Spleen (tissue), 11 donors: ENCODE results near the gene SLC38A5. TPM values are rescaled to one million over a fixed set of nuclear protein-coding genes. Genes with fewer than 3 reads are reported as not detected.
A peak's percentile ranks its signal among the peaks of the same experiment; 100 is the strongest.

Experiments
- DNase-seq: peaks from one replicate; pipeline ENCODE4 v3.0.0-alpha.2; 2020
- H3K27ac ChIP-seq, 8 donors: fragments of 200-600 bp; sonication (generic) in 7 of 8; 1 replicate in 4 of 8; 2 replicates in 4 of 8; pipeline versions ENCODE4 v1.5.0 to v1.8.0; 2016 to 2021; ENCODE audit warnings: inconsistent platforms in 4 of 8, mild to moderate bottlenecking in 4 of 8, moderate library complexity in 1 of 8
- H3K27me3 ChIP-seq, 7 donors: fragments of 200-600 bp; sonication (generic) in 6 of 7; replicated peaks in 1 of 7; 1 replicate in 4 of 7; 2 replicates in 3 of 7; pipeline versions ENCODE4 v1.5.0 to v1.8.0; 2016 to 2021; ENCODE audit warnings: inconsistent platforms in 3 of 7, mild to moderate bottlenecking in 1 of 7
- H3K36me3 ChIP-seq, 6 donors: fragments of 200-600 bp; sonication (generic) in 5 of 6; 1 replicate in 4 of 6; 2 replicates in 2 of 6; pipeline versions ENCODE4 v1.5.0 to v1.8.0; 2016 to 2021; ENCODE audit warnings: inconsistent platforms in 2 of 6
- H3K4me1 ChIP-seq, 6 donors: fragments of 200-600 bp; sonication (generic) in 5 of 6; 1 replicate in 3 of 6; 2 replicates in 3 of 6; pipeline versions ENCODE4 v1.5.0 to v1.8.0; 2016 to 2021; ENCODE audit warnings: inconsistent platforms in 3 of 6
- H3K4me3 ChIP-seq, 8 donors: fragments of 200-600 bp; sonication (generic) in 7 of 8; 1 replicate in 4 of 8; 2 replicates in 4 of 8; pipeline versions ENCODE4 v1.5.0 to v1.8.0; 2016 to 2021; ENCODE audit warnings: inconsistent platforms in 4 of 8, mild to moderate bottlenecking in 4 of 8, moderate library complexity in 2 of 8
- H3K9me3 ChIP-seq, 8 donors: fragments of 200-600 bp; sonication (generic) in 7 of 8; 1 replicate in 4 of 8; 2 replicates in 4 of 8; pipeline versions ENCODE4 v1.5.0 to v1.8.0; 2016 to 2021; ENCODE audit warnings: inconsistent platforms in 4 of 8
- CTCF ChIP-seq, 11 experiments: fragments of 200-600 bp in 7 of 11; fragments of 450-650 bp in 4 of 11; sonication (generic) in 4 of 11; IDR thresholded peaks in 8 of 11; conservative IDR thresholded peaks in 3 of 11; 1 replicate in 7 of 11; 2 replicates in 4 of 11; pipeline versions ENCODE4 v1.4.0 to v1.8.0; 2016 to 2021; ENCODE audit warnings: antibody characterized with exemption in 11 of 11, inconsistent platforms in 4 of 11, mild to moderate bottlenecking in 1 of 11
- POLR2A ChIP-seq, 3 donors: fragments of 450-650 bp; IDR thresholded peaks; one replicate each; pipeline ENCODE4 v1.5.1; 2017; ENCODE audit warnings: antibody characterized with exemption in 3 of 3, mild to moderate bottlenecking in 1 of 3
- POLR2AphosphoS5 ChIP-seq, 3 donors: sonication (generic); formaldehyde crosslinking; IDR thresholded peaks; one replicate each; pipeline ENCODE4 v1.5.1; 2017; ENCODE audit warnings: antibody characterized with exemption in 3 of 3
- WGBS, 5 donors: extraction: QIAGEN DNeasy Blood & Tissue Kit in 3 of 5; methylation state at CpG; one replicate each; pipeline versions ENCODE4 v1.1.5 to v1.1.7; 2013 to 2018; 5-methylcytosine and 5-hydroxymethylcytosine counted together
- intact Hi-C: fragments of 100-400 bp; cut with DNase I; formaldehyde crosslinking; loops from one replicate; pipeline ENCODE4 v1.15.0; 2023; ENCODE audit warnings: low total_unique reads
- polyA plus RNA-seq, 3 donors: library from polyadenylated mRNA; stranded (reverse); fragments of 200-250 nt; gene quantifications; one replicate each; pipeline ENCODE4 v1.2.1, GENCODE V29; 2013
- total RNA-seq, 7 donors: library from RNA; depleted of rRNA in 3 of 7; stranded (reverse); fragments of >200 nt in 3 of 7; fragmentation: NEBNext Ultra II Directional in 4 of 7; extraction: Animal tissue kit (Norgen Biotek cat#: 25700) in 4 of 7; gene quantifications; one replicate each; pipeline versions ENCODE4 v1.1.0 to v1.2.1, GENCODE V29; 2016 to 2021
- donor health status: healthy with polysubstance abuse.
- donor health status: DM: no; HTN: no; CAD: no; lungs with moderate emphysema.
- donor health status: DM: no; HTN: no; CAD: no.
- donor health status: Bipolar disorder and iron deficiency.
- donor health status: healthy.
- donor health status: DM: no; HTN: no; CAD: no.
- donor health status: DM: yes; HTN: yes; CAD: no.

The SLC38A5 gene
- total and polyA plus RNA-seq, 10 donors = 11.3 to 57.4 (median 22.3) TPM

- Histone ChIP-seq H3K36me3 (peaks cover 0 to 39% (median 1%) of the 10 kb centered on the region in 6 donors), H3K27me3 (no peaks in the 10 kb centered on the region), H3K4me1 (peaks cover 0 to 18% (median 8%) of the 10 kb centered on the region in 6 donors), H3K9me3 (no peaks in the 10 kb centered on the region), H3K27ac (no peak overlapping the region), H3K4me3 (no peak overlapping the region)
- WGBS, 5 donors = 86 to 98% (median 96%) methylated on average over 7 to 20 of the region's 20 CpGs
- intact Hi-C loops = no loop called here
- DNase-seq = peak; percentile 67
- TF ChIP-seq CTCF (IDR thresholded peaks at IDR 0.05 in 8 of 11, conservative IDR thresholded peaks at IDR 0.05 in 3 of 11) = no peak
- TF ChIP-seq POLR2AphosphoS5 (IDR thresholded peaks at IDR 0.05) = no peak
Measured at GRCh38 chrX:48512371-48512935, 42.4 kb upstream of the SLC38A5 start.

- Histone ChIP-seq H3K27me3 (no peaks in the 10 kb centered on the region), H3K27ac (no peak overlapping the region)
Measured at GRCh38 chrX:48511560-48511959, 41.5 kb upstream of the SLC38A5 start.

GRCh38 chrX:48509619-48510018 lies 39.6 kb upstream of the SLC38A5 start:
- H3K9me3 ChIP-seq = no peaks in the 10 kb centered on the region
- peaks cover 0 to 13% (median 0%) of the 10 kb centered on the region in 6 donors for H3K36me3 ChIP-seq
- WGBS, 5 donors = 61 to 82% (median 74%) methylated on average over 9 to 11 of the region's 11 CpGs
- H3K4me3 ChIP-seq = peak overlapping the region; percentile 50 to 84 (median 57)
- H3K27me3 ChIP-seq = no peaks in the 10 kb centered on the region
- peak; percentile 62 for DNase-seq
- TF ChIP-seq CTCF (IDR thresholded peaks at IDR 0.05 in 8 of 11, conservative IDR thresholded peaks at IDR 0.05 in 3 of 11) (no peak), POLR2AphosphoS5 (IDR thresholded peaks at IDR 0.05) (no peak), POLR2A (IDR thresholded peaks at IDR 0.05) (no peak)
- peaks cover 0 to 18% (median 8%) of the 10 kb centered on the region in 6 donors for H3K4me1 ChIP-seq
- H3K27ac ChIP-seq = no peak overlapping the region
- intact Hi-C loops = no loop called here

More at GRCh38 chrX:48511560-48511959, 41.5 kb upstream of the SLC38A5 start:
- no peak overlapping the region for H3K4me3 ChIP-seq
- 65 to 95% (median 86%) methylated on average over 4 of the region's 4 CpGs for WGBS, 5 donors
- peaks cover 0 to 32% (median 1%) of the 10 kb centered on the region in 6 donors for H3K36me3 ChIP-seq
- no peaks in the 10 kb centered on the region for H3K9me3 ChIP-seq
- DNase-seq = peak; percentile 35
- no peak for TF ChIP-seq POLR2AphosphoS5 (IDR thresholded peaks at IDR 0.05)
- no peak for TF ChIP-seq CTCF (IDR thresholded peaks at IDR 0.05 in 8 of 11, conservative IDR thresholded peaks at IDR 0.05 in 3 of 11)
- TF ChIP-seq POLR2A (IDR thresholded peaks at IDR 0.05) = no peak
- peaks cover 0 to 18% (median 8%) of the 10 kb centered on the region in 6 donors for H3K4me1 ChIP-seq
- intact Hi-C loops = no loop called here

- intact Hi-C loops = no loop called here
Measured at GRCh38 chrX:48509245-48509590, 39.2 kb upstream of the SLC38A5 start.

More at GRCh38 chrX:48509245-48509590, 39.2 kb upstream of the SLC38A5 start:
- TF ChIP-seq POLR2A (IDR thresholded peaks at IDR 0.05) (no peak), CTCF (IDR thresholded peaks at IDR 0.05 in 8 of 11, conservative IDR thresholded peaks at IDR 0.05 in 3 of 11) (no peak), POLR2AphosphoS5 (IDR thresholded peaks at IDR 0.05) (no peak)
- Histone ChIP-seq H3K4me3 (peak overlapping the region; percentile 50 to 84 (median 57)), H3K27me3 (no peaks in the 10 kb centered on the region), H3K9me3 (no peaks in the 10 kb centered on the region), H3K27ac (peak overlapping the region; percentile 60 to 88 (median 80)), H3K4me1 (peaks cover 0 to 18% (median 8%) of the 10 kb centered on the region in 6 donors), H3K36me3 (peaks cover 0 to 11% (median 0%) of the 10 kb centered on the region in 6 donors)
- DNase-seq = no peak
- WGBS, 5 donors = 3 to 35% (median 13%) methylated on average over 8 to 15 of the region's 16 CpGs
